ENCODE data around the gene HNRNPDL.

HNRNPDL gene

GRCh38 chr4:82373486-82373815, 56.8 kb downstream of the HNRNPDL start:
- no peak for TF ChIP-seq OSR1 (CRISPR knock-in tag; IDR thresholded peaks at IDR 0.05)
- no peak for TF ChIP-seq ZNF70 (CRISPR knock-in tag; IDR thresholded peaks at IDR 0.05)
- no peak for TF ChIP-seq TOX (CRISPR knock-in tag; IDR thresholded peaks at IDR 0.05; ENCODE audit: borderline replicate concordance)
- TF ChIP-seq BACH2 (CRISPR knock-in tag; IDR thresholded peaks at IDR 0.05; ENCODE audit: borderline replicate concordance) = no peak
- no peak for TF ChIP-seq ARNTL (CRISPR knock-in tag; IDR thresholded peaks at IDR 0.05; ENCODE audit: borderline replicate concordance, low read depth)
- no peak for TF ChIP-seq POU6F1 (CRISPR knock-in tag; IDR thresholded peaks at IDR 0.05; ENCODE audit: borderline replicate concordance, low read depth)
- TF ChIP-seq CREB5 (CRISPR knock-in tag; IDR thresholded peaks at IDR 0.05; ENCODE audit: low read depth) = no peak
- TF ChIP-seq TCF4 (CRISPR knock-in tag; IDR thresholded peaks at IDR 0.05; ENCODE audit: borderline replicate concordance) = no peak
- TF ChIP-seq ESRRG (CRISPR knock-in tag; IDR thresholded peaks at IDR 0.05) = no peak
- TF ChIP-seq ISL1 (CRISPR knock-in tag; IDR thresholded peaks at IDR 0.05) = no peak
- TF ChIP-seq GLIS3 (CRISPR knock-in tag; IDR thresholded peaks at IDR 0.05) = no peak
- peak; percentile 9 for ATAC-seq

All from SK-N-SH treated with all-trans-retinoic acid at 6 μM for 48 hours (cell line).